ENCODE data around the gene SAYSD1.
"Not testable (repeated sequence)": the region's sequence is repeated elsewhere in the genome, so short reads cannot be mapped to it uniquely, and the experiment has no call there.

The SAYSD1 gene

DNA sequence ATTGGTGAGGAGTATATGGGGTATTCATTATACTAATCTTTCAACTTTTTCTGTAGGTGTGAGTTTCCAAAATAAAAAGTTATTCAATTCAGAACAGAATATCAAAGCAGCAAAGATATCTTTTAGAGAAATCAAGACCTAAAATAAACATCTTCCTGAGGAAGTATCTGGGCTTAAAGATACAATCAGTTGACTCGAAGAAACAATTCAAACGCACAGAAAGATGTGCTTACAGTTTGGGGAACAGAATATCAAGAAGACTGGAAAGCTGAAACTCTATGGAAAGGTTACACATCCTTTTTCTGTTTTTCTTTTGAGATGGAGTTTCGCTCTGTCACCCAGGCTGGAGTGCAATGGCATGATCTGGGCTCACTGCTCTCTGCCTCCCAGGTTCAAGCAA, 36.2 kb upstream of the SAYSD1 start:
- no peak for DNase-seq (ENCODE audit: extremely low read depth, low read depth)
- TF ChIP-seq, protein P1, sequence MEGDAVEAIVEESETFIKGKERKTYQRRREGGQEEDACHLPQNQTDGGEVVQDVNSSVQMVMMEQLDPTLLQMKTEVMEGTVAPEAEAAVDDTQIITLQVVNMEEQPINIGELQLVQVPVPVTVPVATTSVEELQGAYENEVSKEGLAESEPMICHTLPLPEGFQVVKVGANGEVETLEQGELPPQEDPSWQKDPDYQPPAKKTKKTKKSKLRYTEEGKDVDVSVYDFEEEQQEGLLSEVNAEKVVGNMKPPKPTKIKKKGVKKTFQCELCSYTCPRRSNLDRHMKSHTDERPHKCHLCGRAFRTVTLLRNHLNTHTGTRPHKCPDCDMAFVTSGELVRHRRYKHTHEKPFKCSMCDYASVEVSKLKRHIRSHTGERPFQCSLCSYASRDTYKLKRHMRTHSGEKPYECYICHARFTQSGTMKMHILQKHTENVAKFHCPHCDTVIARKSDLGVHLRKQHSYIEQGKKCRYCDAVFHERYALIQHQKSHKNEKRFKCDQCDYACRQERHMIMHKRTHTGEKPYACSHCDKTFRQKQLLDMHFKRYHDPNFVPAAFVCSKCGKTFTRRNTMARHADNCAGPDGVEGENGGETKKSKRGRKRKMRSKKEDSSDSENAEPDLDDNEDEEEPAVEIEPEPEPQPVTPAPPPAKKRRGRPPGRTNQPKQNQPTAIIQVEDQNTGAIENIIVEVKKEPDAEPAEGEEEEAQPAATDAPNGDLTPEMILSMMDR (IDR thresholded peaks at IDR 0.05; ENCODE audit: low read depth, low read length, missing control alignments), result no peak
- no peak overlapping the region for H3K4me3 ChIP-seq (replicated peaks; ENCODE audit: low read depth, low read length)

DNA sequence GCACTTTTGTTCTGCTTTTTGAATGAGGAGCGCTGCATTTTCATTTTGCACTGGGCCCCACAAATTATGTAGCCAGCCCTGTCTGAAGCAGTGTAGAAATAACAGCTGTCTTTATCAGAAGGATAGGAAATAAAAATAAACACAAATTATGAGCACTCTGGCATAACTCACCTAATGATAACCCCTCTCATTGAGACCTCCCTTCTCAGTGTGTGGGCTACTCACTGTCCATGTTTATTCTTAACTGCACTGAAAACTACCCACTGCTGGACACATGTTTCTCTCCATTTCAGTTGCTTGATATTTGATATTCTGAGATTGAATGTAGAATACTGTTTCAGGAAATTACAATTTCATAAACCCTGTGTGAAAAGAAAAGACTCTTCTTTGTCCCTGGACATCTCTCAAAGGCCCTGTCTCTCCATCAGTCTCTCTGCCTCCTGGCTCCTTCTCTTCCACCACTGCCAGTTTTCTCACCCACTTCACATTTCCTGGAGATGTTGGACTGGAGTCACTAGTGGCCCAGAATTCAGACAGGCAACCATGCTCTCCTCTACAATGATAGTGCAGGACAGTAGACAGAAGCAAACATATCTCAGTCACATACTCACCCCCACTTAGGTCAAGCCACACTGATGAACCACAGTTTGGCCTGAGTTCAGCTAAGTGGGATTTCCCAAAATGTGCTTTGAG, 29.6 kb upstream of the SAYSD1 start:
- no peak for DNase-seq (ENCODE audit: extremely low read depth, low read depth)
- TF ChIP-seq, protein P1 (IDR thresholded peaks at IDR 0.05; ENCODE audit: low read depth, low read length, missing control alignments), result no peak
- H3K4me3 ChIP-seq (replicated peaks; ENCODE audit: low read depth, low read length), result no peak overlapping the region

DNA sequence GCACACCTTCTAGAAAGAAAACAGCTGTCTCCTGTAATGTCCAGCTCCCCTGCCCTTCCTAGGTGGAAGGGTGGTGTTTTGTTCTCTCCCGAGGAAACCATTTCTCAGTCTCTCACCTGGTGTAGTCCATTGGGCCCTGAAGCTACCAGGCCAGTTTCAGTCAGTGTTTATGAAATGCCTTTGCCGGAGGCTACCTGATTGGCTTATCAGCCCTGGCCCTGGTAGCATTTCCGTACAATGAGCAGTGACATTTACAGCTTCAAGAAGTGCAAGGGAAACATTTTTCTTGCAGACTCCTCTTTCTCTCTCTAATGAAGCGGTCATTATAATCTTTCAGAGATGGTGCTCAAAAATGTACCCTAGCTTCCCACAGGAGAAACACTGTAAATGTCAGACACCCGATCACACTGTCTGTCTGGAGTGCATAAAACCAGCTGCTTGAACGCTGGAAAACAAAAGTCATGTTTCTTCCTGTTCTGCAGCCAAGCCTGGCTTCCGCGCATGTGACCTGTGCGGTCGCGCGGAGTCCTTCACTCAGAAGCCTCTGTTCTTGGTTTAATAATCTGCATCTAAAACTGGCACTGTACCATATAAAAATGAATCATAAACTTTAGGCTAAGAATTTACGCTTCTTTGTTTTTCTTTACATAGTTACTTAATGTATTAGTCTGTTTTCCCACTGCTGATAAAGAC, 28.4 kb upstream of the SAYSD1 start:
- TF ChIP-seq, protein P1 (IDR thresholded peaks at IDR 0.05; ENCODE audit: low read depth, low read length, missing control alignments), result no peak
- H3K4me3 ChIP-seq (replicated peaks; ENCODE audit: low read depth, low read length), result no peak overlapping the region
- DNase-seq (ENCODE audit: extremely low read depth, low read depth), result no peak

DNA sequence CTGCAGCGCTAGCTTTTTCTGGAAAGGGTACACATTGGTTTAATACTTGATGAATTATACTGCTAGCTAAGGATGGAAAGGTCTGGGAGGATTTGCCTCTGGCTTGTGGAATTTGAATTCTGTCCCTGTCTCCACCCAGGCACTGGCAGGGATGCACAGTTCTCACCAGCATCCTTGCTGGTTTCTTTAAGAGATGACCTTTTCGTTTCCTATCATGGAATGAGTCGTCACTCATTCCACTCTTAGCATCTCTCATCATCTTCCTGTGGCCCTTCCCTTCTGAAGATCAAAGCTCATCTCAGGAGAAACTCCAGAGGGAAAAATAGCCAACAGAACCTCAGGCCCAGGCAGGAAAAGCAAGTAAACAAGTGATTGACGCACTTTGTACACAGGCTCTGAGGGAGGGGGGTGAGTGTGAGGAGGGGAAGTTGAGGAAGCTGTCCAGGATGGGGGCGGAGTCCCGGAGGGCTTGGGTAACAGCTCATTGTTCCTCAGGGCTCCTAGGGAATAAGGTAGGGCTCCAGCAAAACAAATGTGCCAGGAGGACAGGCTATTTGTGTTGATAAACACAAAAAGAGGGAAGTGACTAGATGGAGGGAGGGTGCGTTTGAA, 25.7 kb upstream of the SAYSD1 start:
- TF ChIP-seq, protein P1 (IDR thresholded peaks at IDR 0.05; ENCODE audit: low read depth, low read length, missing control alignments), result no peak
- no peak overlapping the region for H3K4me3 ChIP-seq (replicated peaks; ENCODE audit: low read depth, low read length)
- DNase-seq (ENCODE audit: extremely low read depth, low read depth), result no peak

DNA sequence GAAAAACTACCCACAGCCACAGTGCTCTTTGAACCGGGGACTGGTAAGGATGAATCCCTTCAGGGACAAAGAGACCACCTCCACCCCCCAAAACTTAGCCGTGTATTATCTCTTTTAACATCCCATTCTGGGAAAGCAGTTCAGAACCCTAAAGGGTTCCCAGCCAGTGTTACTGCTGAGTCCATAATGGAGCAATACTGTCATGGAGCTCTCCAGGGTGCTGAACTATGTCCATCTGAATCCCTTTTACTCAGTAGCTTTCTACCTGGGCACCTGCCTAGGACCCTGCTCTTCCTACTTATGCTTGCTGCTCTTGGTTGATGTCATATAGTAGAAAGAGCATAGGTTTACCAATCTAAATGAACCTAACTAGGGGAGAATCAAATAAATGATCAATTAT, 22.3 kb upstream of the SAYSD1 start:
- TF ChIP-seq, protein P1 (IDR thresholded peaks at IDR 0.05; ENCODE audit: low read depth, low read length, missing control alignments), result no peak
- H3K4me3 ChIP-seq (replicated peaks; ENCODE audit: low read depth, low read length), result no peak overlapping the region
- peak; percentile 32 for DNase-seq (ENCODE audit: extremely low read depth, low read depth)

DNA sequence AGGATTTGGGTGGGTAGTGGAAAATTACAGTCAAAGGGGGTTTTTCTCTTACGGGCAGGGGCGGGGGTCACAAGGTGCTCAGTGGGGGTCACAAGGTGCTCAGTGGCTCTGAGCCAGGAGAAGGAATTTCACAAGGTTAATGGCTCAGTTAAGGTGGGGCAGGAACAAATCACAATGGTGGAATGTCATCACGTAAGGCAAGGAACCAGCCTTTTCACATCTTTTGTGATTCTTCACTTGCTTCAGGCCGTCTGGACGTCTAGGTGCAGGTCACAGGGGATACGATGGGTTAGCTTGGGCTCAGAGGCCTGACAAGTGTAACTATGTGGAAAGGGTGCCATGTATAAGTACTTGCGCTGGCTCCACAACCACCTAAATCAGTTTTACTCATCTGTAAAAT, 21.2 kb upstream of the SAYSD1 start:
- not testable (repeated sequence) for H3K4me3 ChIP-seq (replicated peaks; ENCODE audit: low read depth, low read length); DNase-seq (ENCODE audit: extremely low read depth, low read depth)

DNA sequence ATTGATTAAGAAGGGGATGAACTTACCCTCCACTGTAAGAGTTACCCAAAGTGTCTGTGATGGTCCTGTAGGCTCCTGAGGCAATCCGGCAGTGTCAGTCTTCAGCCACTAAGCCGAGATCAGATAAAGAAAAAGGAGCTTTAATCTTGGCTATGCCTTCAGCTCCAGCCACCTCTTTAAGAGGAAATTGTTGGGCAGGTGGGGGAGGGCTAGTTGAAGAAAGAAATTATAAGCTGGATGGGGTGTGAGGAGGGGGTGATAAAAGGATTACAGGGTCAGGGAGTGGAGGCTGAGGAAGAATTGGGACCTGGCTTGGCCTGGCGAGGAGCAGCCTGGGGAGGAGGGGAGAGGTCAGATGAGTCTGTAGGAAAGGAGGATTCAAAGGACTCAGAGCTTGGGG, 19.8 kb upstream of the SAYSD1 start:
- not testable (repeated sequence) for H3K4me3 ChIP-seq (replicated peaks; ENCODE audit: low read depth, low read length); DNase-seq (ENCODE audit: extremely low read depth, low read depth)

Data from HFF-Myc (cell line).